Lower leg skin (tissue), 4 donors: Measurements from ENCODE around the gene HOXC13. TPM values are rescaled to one million over a fixed set of nuclear protein-coding genes. Genes with fewer than 3 reads are reported as not detected.

Experiments used
- DNase-seq, 2 donors: peaks; one replicate each; pipeline ENCODE4 v3.0.0-alpha.2; 2019; ENCODE audit warnings: low spot score in 2 of 2
- H3K4me3 ChIP-seq: fragments of 200-600 bp; sonication (generic); 2 replicates; pipeline ENCODE4 v1.5.1; 2017; ENCODE audit warnings: mild to moderate bottlenecking, low read depth; ENCODE audit not compliant: poor library complexity, severe bottlenecking
- POLR2A ChIP-seq, 2 donors: fragments of 450-650 bp; IDR thresholded peaks; one replicate each; pipeline ENCODE4 v1.6.1; 2016 to 2017; ENCODE audit warnings: antibody characterized with exemption in 2 of 2, mild to moderate bottlenecking in 1 of 2, moderate library complexity in 1 of 2
- WGBS, 2 donors: methylation state at CpG; one replicate each; pipeline ENCODE4 v1.1.5; 2018; 5-methylcytosine and 5-hydroxymethylcytosine counted together
- intact Hi-C: fragments of 100-400 bp; cut with DNase I; formaldehyde crosslinking; loops from one replicate; pipeline ENCODE4 v1.15.0; 2023; ENCODE audit warnings: low total_unique reads
- total RNA-seq, 4 donors: library from RNA; depleted of rRNA; stranded (reverse); fragments of >200 nt; gene quantifications; one replicate each; pipeline ENCODE4 v1.1.0, GENCODE V29; 2016
- TF ChIP-seq, protein P1 (sequence below), 3 donors: fragments of 450-650 bp; IDR thresholded peaks; one replicate each; pipeline ENCODE4 v1.5.1; 2016; ENCODE audit warnings: antibody characterized with exemption in 3 of 3, mild to moderate bottlenecking in 3 of 3, moderate library complexity in 2 of 3

HOXC13 gene
- total RNA-seq, 4 donors from 2014 or later = 9.8 to 14.9 (median 11.2) TPM

DNA sequence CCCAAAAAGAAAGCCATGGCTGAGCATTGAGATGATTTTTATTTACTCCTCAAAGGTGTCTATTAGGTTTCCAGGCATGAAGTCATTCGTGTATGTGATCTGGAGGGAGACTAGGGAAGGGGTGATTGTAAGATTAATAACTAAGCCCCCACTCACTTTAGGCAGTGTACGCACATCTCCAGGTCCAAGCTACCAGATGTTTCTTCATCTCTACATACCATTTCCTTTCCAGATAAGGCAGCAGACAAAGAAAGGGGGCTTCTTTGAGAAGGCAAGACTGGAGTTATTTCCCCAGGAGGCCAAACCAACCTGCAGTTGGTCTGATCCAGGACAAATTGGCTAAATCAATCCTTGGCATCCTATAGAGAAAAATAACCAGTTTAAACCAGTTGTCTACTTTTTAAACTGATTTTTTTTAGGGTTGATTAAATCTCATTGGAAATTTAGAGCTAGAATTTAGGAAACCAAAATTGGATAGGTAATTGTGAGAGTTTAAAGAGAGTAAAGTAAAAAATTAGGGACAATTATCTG lies 3.9 kb downstream of the HOXC13 start:
- WGBS, 2 donors = 44 to 45% methylated on average over 2 of the region's 2 CpGs
- TF ChIP-seq POLR2A (IDR thresholded peaks at IDR 0.05) = no peak
- TF ChIP-seq, protein P1, sequence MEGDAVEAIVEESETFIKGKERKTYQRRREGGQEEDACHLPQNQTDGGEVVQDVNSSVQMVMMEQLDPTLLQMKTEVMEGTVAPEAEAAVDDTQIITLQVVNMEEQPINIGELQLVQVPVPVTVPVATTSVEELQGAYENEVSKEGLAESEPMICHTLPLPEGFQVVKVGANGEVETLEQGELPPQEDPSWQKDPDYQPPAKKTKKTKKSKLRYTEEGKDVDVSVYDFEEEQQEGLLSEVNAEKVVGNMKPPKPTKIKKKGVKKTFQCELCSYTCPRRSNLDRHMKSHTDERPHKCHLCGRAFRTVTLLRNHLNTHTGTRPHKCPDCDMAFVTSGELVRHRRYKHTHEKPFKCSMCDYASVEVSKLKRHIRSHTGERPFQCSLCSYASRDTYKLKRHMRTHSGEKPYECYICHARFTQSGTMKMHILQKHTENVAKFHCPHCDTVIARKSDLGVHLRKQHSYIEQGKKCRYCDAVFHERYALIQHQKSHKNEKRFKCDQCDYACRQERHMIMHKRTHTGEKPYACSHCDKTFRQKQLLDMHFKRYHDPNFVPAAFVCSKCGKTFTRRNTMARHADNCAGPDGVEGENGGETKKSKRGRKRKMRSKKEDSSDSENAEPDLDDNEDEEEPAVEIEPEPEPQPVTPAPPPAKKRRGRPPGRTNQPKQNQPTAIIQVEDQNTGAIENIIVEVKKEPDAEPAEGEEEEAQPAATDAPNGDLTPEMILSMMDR (IDR thresholded peaks at IDR 0.05) = no peak
- DNase-seq = no peak
- intact Hi-C loops = no loop called here
- H3K4me3 ChIP-seq = no peak overlapping the region

DNA sequence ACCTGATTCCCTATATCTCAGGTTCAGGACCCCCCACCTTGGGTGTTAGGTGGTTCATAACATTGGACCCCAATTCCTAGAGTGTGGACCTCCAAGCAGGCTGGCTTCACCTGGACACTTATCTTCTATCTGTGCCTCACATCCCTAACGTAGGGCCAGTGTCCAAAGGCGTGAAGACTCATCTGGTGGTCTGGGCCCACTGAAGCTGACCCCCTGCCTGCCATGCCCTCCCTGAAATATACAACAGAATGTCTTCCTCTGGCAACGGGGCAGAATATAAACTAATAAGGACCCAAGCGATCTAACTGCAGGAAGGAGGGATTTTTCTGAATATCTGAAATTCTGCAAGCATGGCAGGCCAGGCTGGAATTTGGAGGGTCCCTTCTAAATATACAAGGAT lies 5.6 kb downstream of the HOXC13 start:
- intact Hi-C loops = no loop called here
- H3K4me3 ChIP-seq = no peak overlapping the region
- 48 to 61% methylated on average over 4 of the region's 4 CpGs for WGBS, 2 donors
- no peak for TF ChIP-seq POLR2A (IDR thresholded peaks at IDR 0.05)
- TF ChIP-seq, protein P1 (IDR thresholded peaks at IDR 0.05) = no peak
- peak in 1 of 2 donors; percentile 34 for DNase-seq

DNA sequence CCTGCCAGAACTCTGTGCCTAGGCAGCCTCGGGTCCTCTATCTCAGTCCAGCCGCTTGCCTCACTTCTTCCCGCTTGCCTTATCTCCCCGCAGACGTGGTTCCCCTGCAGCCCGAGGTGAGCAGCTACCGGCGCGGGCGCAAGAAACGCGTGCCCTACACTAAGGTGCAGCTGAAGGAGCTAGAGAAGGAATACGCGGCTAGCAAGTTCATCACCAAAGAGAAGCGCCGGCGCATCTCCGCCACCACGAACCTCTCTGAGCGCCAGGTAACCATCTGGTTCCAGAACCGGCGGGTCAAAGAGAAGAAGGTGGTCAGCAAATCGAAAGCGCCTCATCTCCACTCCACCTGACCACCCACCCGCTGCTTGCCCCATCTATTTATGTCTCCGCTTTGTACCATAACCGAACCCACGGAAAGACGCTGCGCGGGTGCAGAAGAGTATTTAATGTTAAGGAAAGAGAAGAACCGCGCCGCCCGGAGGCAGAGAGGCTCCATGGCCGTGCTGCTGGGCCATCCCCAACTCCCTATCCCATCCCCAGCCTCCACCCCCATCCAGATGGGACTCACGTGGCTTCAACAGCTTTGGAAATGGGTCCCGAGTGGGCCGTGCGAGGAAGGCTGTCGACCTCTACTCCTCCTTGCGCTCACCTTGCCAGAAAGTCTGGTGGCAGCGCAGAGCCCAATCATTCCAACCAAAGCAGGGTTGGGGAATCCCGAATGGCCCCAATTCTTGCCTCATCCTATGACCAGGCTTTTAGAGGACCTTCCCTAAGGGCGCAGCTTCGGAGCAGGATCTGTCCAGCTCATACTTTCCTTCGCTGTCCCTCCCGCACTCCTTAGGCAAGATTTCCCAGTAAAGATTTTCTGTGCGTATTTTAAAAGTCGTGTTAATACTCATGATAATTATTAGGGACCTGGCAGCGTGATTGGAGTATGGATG lies 6.5 kb downstream of the HOXC13 start:
- DNase-seq = peak in 1 of 2 donors; percentile 82
- 53 to 57% methylated on average over 49 to 51 of the region's 51 CpGs for WGBS, 2 donors
- no peak overlapping the region for H3K4me3 ChIP-seq
- intact Hi-C loops = no loop called here
- TF ChIP-seq POLR2A (IDR thresholded peaks at IDR 0.05) = no peak
- TF ChIP-seq, protein P1 (IDR thresholded peaks at IDR 0.05) = no peak

DNA sequence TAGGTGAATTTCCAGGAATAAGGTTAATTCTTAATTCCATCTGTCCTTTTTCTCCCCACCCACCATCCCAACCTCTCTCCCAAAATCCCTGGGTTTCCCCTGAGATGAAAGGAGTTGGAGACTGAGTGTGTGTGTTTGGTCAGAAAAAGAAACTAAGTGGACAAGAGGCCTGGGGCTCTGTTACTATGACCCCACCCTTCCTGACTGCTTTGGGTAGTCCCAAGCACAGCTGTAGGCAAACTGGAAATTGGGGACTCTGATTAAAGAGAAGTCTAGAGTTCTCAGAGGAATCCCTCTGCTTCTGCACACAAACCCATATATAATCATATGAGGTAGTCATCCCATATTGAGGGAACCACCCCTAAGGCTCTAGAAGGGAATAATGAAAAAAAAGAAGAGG lies 9.1 kb downstream of the HOXC13 start:
- intact Hi-C loops = no loop called here
- TF ChIP-seq POLR2A (IDR thresholded peaks at IDR 0.05) = no peak
- DNase-seq = no peak
- no peak overlapping the region for H3K4me3 ChIP-seq

DNA sequence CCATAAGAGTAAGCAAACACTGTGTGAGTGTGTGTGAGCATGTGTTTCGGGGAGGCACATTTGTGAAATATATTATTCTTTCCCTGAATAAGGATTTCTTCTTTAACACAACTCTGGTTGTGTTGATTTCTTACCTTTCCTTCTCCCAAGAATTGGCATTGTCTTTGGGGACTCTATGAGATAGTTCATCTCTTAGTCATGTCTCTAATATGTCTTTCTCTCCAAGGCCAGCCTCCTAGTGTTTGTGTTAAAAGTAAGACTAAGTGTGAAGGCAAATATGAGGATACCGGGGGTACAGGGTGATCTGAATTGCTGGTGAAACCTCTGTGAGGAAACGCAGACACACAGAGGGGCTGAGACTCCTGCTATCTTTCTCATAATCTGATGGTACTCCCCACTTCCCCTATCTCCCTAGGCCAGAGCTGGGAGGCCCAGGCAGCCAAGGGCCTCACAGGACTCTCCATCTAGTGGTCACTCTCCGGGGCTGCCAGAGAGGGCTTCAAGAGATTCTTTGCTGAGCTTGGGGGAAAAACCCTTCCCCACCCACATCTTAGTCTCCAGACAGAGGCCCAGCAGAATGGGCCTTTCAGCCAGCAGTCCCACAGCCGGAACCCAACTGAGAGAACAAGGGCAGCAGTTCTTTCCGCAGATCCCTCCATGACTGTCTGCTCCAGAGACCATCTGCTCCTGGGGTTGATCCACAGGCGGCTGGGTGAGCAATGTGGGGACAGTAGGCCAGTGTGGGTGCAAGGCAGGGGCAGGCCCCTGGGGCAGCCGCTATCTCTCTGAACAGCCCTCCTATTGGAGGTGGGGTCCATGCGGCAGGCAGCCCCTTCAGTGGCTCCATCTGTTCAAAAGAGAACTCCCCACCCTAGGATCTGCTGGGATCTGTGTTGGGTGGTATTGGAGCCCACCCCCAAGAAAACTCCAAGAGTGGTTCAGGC lies 10.3 kb downstream of the HOXC13 start:
- H3K4me3 ChIP-seq = no peak overlapping the region
- TF ChIP-seq POLR2A (IDR thresholded peaks at IDR 0.05) = no peak
- TF ChIP-seq, protein P1 (IDR thresholded peaks at IDR 0.05) = no peak
- peak in 1 of 2 donors; percentile 73 for DNase-seq
- 68 to 76% methylated on average over 9 of the region's 9 CpGs for WGBS, 2 donors
- intact Hi-C loops = no loop called here
